A549 (cell line): Measurements from ENCODE around the gene GRID2.

Experiments
- CTCF ChIP-seq: fragments of >200 bp; sonication (Bioruptor Twin); formaldehyde crosslinking; IDR thresholded peaks from 3 replicates; pipeline ENCODE4 v1.5.1; 2016
- NPAS2 ChIP-seq: fragments of 250-450 bp; sonication (Bioruptor Pico); IDR thresholded peaks from 2 replicates; pipeline ENCODE4 v1.8.0; 2022; ENCODE audit warnings: mild to moderate bottlenecking, moderate library complexity, borderline replicate concordance
- NR3C1 ChIP-seq: fragments of >200 bp; sonication (Bioruptor Twin); formaldehyde crosslinking; IDR thresholded peaks from 3 replicates; pipeline ENCODE4 v1.6.1; 2017
- POLR2A ChIP-seq: IDR thresholded peaks from 2 replicates; pipeline ENCODE4 v1.6.1; 2012; ENCODE audit warnings: mild to moderate bottlenecking, low read length
- RNF2 ChIP-seq: fragments of 200-600 bp; sonication (generic); IDR thresholded peaks from 2 replicates; pipeline ENCODE4 v1.6.1; 2016; ENCODE audit warnings: low read depth, mild to moderate bottlenecking, antibody characterized with exemption, moderate library complexity, borderline replicate concordance
- TP53 ChIP-seq: fragments of 250-450 bp; sonication (Bioruptor Pico); IDR thresholded peaks from 2 replicates; pipeline ENCODE4 v1.5.0; 2021; ENCODE audit warnings: mild to moderate bottlenecking, moderate library complexity
- USF2 ChIP-seq: fragments of 450-650 bp; IDR thresholded peaks from 2 replicates; pipeline ENCODE4 v1.6.1; 2014; ENCODE audit warnings: antibody characterized with exemption
- ZFP36 ChIP-seq: fragments of 450-650 bp; IDR thresholded peaks from 2 replicates; pipeline ENCODE4 v1.6.1; 2014; ENCODE audit warnings: borderline replicate concordance; ENCODE audit not compliant: partially characterized antibody
- ZNF302 ChIP-seq: fragments of 250-450 bp; sonication (Bioruptor Pico); IDR thresholded peaks from 2 replicates; pipeline ENCODE4 v1.9.0; 2021; ENCODE audit warnings: inconsistent platforms, mild to moderate bottlenecking, moderate library complexity

DNA sequence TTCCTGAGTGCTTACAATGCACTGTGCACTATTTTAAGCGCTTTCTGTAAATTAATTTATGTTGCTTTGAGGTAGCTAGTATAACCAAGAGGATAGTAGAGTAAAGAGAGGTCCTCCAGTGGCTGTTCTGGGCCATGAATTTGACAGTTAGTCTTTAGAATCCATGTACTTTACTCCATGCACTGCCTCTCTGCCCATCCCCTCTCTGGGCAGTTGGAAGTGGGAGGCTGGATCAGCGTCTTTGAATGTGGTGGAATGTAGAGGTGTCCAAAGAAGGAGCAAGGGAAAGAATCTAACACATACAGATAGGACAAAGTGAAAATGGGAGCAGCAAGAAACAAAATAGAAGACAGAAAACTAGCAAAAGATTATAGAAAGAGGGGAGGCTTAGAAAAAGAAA lies 712.6 kb downstream of the GRID2 start:
- TF ChIP-seq CTCF: no peak
- no peak for TF ChIP-seq NPAS2 (CRISPR knock-in tag)
- TF ChIP-seq ZFP36: no peak
- no peak for TF ChIP-seq NR3C1
- no peak for TF ChIP-seq ZNF302 (CRISPR knock-in tag)
- TF ChIP-seq USF2: no peak
- TF ChIP-seq RNF2: no peak
- no peak for TF ChIP-seq TP53 (CRISPR knock-in tag)
- TF ChIP-seq POLR2A: no peak
